DMS 273 treated with DMSO at 0.1 percent for 48 hours (cell line): ENCODE measurements around the gene ZNF385D.

Experiments
- DNase-seq: peaks from one replicate; lab custom pipeline; 2025; lab: John Stamatoyannopoulos, UW

ZNF385D gene

GRCh38 chr3:21750080-21750696 lies 822 bp downstream of the ZNF385D start:
- no peak for DNase-seq

- DNase-seq, result no peak
Observed at GRCh38 chr3:21747966-21748555, 2.9 kb downstream of the ZNF385D start.

- DNase-seq, result peak; percentile 40
Observed at GRCh38 chr3:21747376-21747775, 3.6 kb downstream of the ZNF385D start.

GRCh38 chr3:21745966-21746365 lies 5.0 kb downstream of the ZNF385D start:
- no peak for DNase-seq

GRCh38 chr3:21744793-21745192 lies 6.2 kb downstream of the ZNF385D start:
- DNase-seq, result no peak

GRCh38 chr3:21738935-21739702 lies 11.9 kb downstream of the ZNF385D start:
- DNase-seq, result no peak

GRCh38 chr3:21738283-21738682 lies 12.7 kb downstream of the ZNF385D start:
- no peak for DNase-seq

- DNase-seq, result no peak
Observed at GRCh38 chr3:21734746-21735145, 16.3 kb downstream of the ZNF385D start.

GRCh38 chr3:21729888-21730459 lies 21.0 kb downstream of the ZNF385D start:
- no peak for DNase-seq

- no peak for DNase-seq
Observed at GRCh38 chr3:21729331-21729730, 21.7 kb downstream of the ZNF385D start.

- no peak for DNase-seq
Observed at GRCh38 chr3:21722768-21723167, 28.2 kb downstream of the ZNF385D start.

GRCh38 chr3:21722301-21722700 lies 28.7 kb downstream of the ZNF385D start:
- DNase-seq, result no peak

GRCh38 chr3:21718943-21719591 lies 31.9 kb downstream of the ZNF385D start:
- DNase-seq, result no peak

GRCh38 chr3:21718161-21718765 lies 32.7 kb downstream of the ZNF385D start:
- peak; percentile 25 for DNase-seq

GRCh38 chr3:21715662-21716061 lies 35.3 kb downstream of the ZNF385D start:
- DNase-seq, result no peak

GRCh38 chr3:21705769-21706168 lies 45.2 kb downstream of the ZNF385D start:
- DNase-seq, result no peak

GRCh38 chr3:21704796-21705195 lies 46.2 kb downstream of the ZNF385D start:
- no peak for DNase-seq

- DNase-seq, result no peak
Observed at GRCh38 chr3:21703291-21703690, 47.7 kb downstream of the ZNF385D start.

- DNase-seq, result no peak
Observed at GRCh38 chr3:21697707-21698106, 53.3 kb downstream of the ZNF385D start.

- DNase-seq, result no peak
Observed at GRCh38 chr3:21694506-21694905, 56.5 kb downstream of the ZNF385D start.

GRCh38 chr3:21691036-21691435 lies 60.0 kb downstream of the ZNF385D start:
- DNase-seq, result no peak

GRCh38 chr3:21682206-21682605 lies 68.8 kb downstream of the ZNF385D start:
- DNase-seq, result no peak
